Endothelial cell of umbilical vein (primary cell): ENCODE data around the gene LRRC28. TPM values are rescaled to one million over a fixed set of nuclear protein-coding genes. Genes with fewer than 3 reads are reported as not detected.

Source experiments
- BruUV-seq: library from RNA; stranded (reverse); fragments of 400-500 nt; replicated peaks from 2 replicates; lab custom pipeline; 2021; lab: Mats Ljungman, UMichigan
- CTCF ChIA-PET: fragments of 300-600, 350-600 bp; sonication (Branson Sonifier 250); formaldehyde crosslinking; loops from one replicate; lab custom pipeline; 2021; ENCODE audit warnings: antibody characterized with exemption, inconsistent platforms; lab: Charles Lee
- POLR2A ChIA-PET: fragments of 300-600, 350-600 bp; sonication (Branson Sonifier 250); formaldehyde crosslinking; loops from one replicate; lab custom pipeline; 2021; ENCODE audit warnings: antibody characterized with exemption, inconsistent platforms; lab: Charles Lee
- DNase-seq: peaks from one replicate; pipeline ENCODE4 v3.0.0-alpha.2; 2011; ENCODE audit warnings: low read depth, low spot score
- FAIRE-seq: peaks from 2 replicates; lab custom pipeline; 2011; peaks lifted over from hg19 to GRCh38; lab: Jason Lieb, UNC
- H2AFZ ChIP-seq: 2 replicates; pipeline ENCODE4 v1.6.0; 2012; ENCODE audit warnings: low read depth, low read length, control low read depth, inconsistent platforms
- H3K27ac ChIP-seq: 2 replicates; pipeline ENCODE4 v1.5.1; 2011; ENCODE audit warnings: low read depth, mild to moderate bottlenecking, control low read depth, low read length, moderate library complexity; ENCODE audit not compliant: insufficient read depth
- H3K27me3 ChIP-seq, 2 experiments: 2 replicates each; pipeline versions ENCODE4 v1.6.0 to v1.6.1; 2011; ENCODE audit warnings: low read length in 2 of 2, mixed read lengths in 1 of 2; ENCODE audit not compliant: control insufficient read depth in 2 of 2, insufficient read depth in 2 of 2
- H3K36me3 ChIP-seq, 2 experiments: 2 replicates in 1 of 2; 3 replicates in 1 of 2; pipeline ENCODE4 v1.5.1; 2011; ENCODE audit warnings: low read length in 2 of 2, mild to moderate bottlenecking in 1 of 2, moderate library complexity in 1 of 2; ENCODE audit not compliant: control insufficient read depth in 2 of 2, insufficient read depth in 2 of 2; ENCODE audit errors: extremely low read depth in 1 of 2
- H3K4me1 ChIP-seq: 3 replicates; pipeline ENCODE4 v1.5.1; 2011; ENCODE audit warnings: mild to moderate bottlenecking, low read length; ENCODE audit not compliant: control insufficient read depth, insufficient read depth; ENCODE audit errors: extremely low read depth
- H3K4me2 ChIP-seq: 2 replicates; pipeline ENCODE4 v1.6.1; 2011; ENCODE audit warnings: low read length, control low read depth, mixed read lengths; ENCODE audit not compliant: insufficient read depth
- H3K4me3 ChIP-seq, 3 experiments: fragments of 200-600 bp in 1 of 3; sonication (generic), shearing (Covaris generic) in 1 of 3; replicated peaks in 1 of 3; 2 replicates each; pipeline ENCODE4 v1.5.1; 2011 to 2016; ENCODE audit warnings: control low read depth in 3 of 3, low read length in 3 of 3, mild to moderate bottlenecking in 2 of 3, inconsistent platforms in 1 of 3, low read depth in 1 of 3, moderate library complexity in 1 of 3; ENCODE audit not compliant: insufficient read depth in 1 of 3
- H3K79me2 ChIP-seq: 2 replicates; pipeline ENCODE4 v1.6.0; 2012; ENCODE audit warnings: low read length, inconsistent platforms; ENCODE audit not compliant: control insufficient read depth, insufficient read depth
- H3K9ac ChIP-seq: replicated peaks from 2 replicates; pipeline ENCODE3; 2011; ENCODE audit warnings: low read length, control low read depth; ENCODE audit not compliant: insufficient read depth; ENCODE audit errors: extremely low read depth
- H3K9me1 ChIP-seq: replicated peaks from 3 replicates; pipeline ENCODE4 v1.6.0; 2011; ENCODE audit warnings: mild to moderate bottlenecking, low read length; ENCODE audit not compliant: control insufficient read depth, insufficient read depth; ENCODE audit errors: extremely low read depth
- H3K9me3 ChIP-seq: replicated peaks from 2 replicates; pipeline ENCODE4 v1.5.1; 2012; ENCODE audit warnings: low read length, inconsistent platforms; ENCODE audit not compliant: control insufficient read depth, insufficient read depth
- H4K20me1 ChIP-seq: replicated peaks from 2 replicates; pipeline ENCODE3; 2011; ENCODE audit warnings: mild to moderate bottlenecking, low read length; ENCODE audit not compliant: control insufficient read depth, insufficient read depth; ENCODE audit errors: extremely low read depth
- GATA2 ChIP-seq: IDR thresholded peaks from 2 replicates; pipeline ENCODE4 v1.7.0; 2011; ENCODE audit warnings: low read depth, mild to moderate bottlenecking, moderate library complexity, mixed read lengths, low read length; ENCODE audit not compliant: insufficient read length, insufficient read depth
- JUN ChIP-seq: IDR thresholded peaks from 2 replicates; pipeline ENCODE4 v1.6.1; 2011; ENCODE audit warnings: borderline replicate concordance, low read depth; ENCODE audit not compliant: insufficient read length, insufficient read depth
- MYC ChIP-seq: IDR thresholded peaks from one replicate; pipeline ENCODE4 v1.6.1; 2011; ENCODE audit warnings: mild to moderate bottlenecking, low read depth, low read length
- POLR2AphosphoS5 ChIP-seq: IDR thresholded peaks from 2 replicates; pipeline ENCODE4 v1.6.1; 2012; ENCODE audit warnings: low read depth, mild to moderate bottlenecking, control low read depth, low read length, moderate library complexity; ENCODE audit not compliant: insufficient read depth
- dilution Hi-C: fragments of 300-500 bp; cut with MboI; formaldehyde crosslinking; loops from one replicate; pipeline ENCODE4 v1.15.0; 2019; ENCODE audit warnings: low sequenced_read_pairs; ENCODE audit not compliant: extremely low pct_ligation_motif_present
- intact Hi-C: fragments of 100-400 bp; cut with micrococcal nuclease; formaldehyde crosslinking; loops from one replicate; pipeline ENCODE4 v1.10.0; 2022
- polyA plus RNA-seq, 4 experiments: library from polyadenylated mRNA; depleted of rRNA in 3 of 4; stranded (reverse) in 3 of 4; unstranded in 1 of 4; fragments of >200 nt; gene quantifications; 2 replicates each; pipeline versions ENCODE4 v1.2.1 to v1.2.3, GENCODE V29; 2011 to 2012; ENCODE audit warnings: missing spikeins in 1 of 4
- total RNA-seq: library from RNA; stranded (reverse); gene quantifications from 2 replicates; pipeline ENCODE4 v1.2.3, GENCODE V29; 2021
- TF ChIP-seq, protein P1 (sequence below): IDR thresholded peaks from 2 replicates; pipeline ENCODE4 v1.6.1; 2011; ENCODE audit not compliant: insufficient read depth, insufficient read length
- TF ChIP-seq, protein P2 (sequence below), 2 donors: IDR thresholded peaks; 1 replicate in 1 of 2; 2 replicates in 1 of 2; pipeline ENCODE4 v1.5.1; 2011; ENCODE audit warnings: low read length in 2 of 2, mild to moderate bottlenecking in 2 of 2, moderate library complexity in 2 of 2, control low read depth in 1 of 2, inconsistent platforms in 1 of 2, low read depth in 1 of 2; ENCODE audit not compliant: insufficient read depth in 1 of 2; ENCODE audit errors: extremely low read depth in 1 of 2

LRRC28 gene
- total and polyA plus RNA-seq, 2 donors (not counting 3 experiments of a cell fraction or from before 2014, with no cell fraction given), result 19.6 to 26.7 TPM

DNA sequence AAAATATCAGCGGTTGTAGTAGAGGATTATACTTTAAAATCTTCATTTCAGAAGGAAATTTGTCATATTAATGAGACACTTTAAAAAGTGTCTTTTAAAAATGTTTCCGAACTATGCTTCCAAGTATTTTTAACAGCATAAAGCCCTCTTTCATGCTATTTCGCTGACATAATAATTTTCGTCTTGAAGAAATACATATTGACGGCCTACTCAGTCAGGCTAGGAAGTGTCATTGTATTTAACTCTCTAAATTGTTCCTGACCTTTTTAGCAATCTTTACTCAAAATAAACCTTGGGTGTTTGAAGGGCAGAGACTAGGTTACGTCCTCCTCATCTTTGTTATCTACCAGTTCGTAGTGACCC lies 806 bp upstream of the LRRC28 start:
- BruUV-seq, result no TSS peak
- FAIRE-seq (no peak), DNase-seq (no peak)
- intact Hi-C loops, result loop anchor here (2.0 kb wide), 1 partner anchor 316 kb away; no protein-coding TSS in a partner anchor
- TF ChIP-seq, protein P1, sequence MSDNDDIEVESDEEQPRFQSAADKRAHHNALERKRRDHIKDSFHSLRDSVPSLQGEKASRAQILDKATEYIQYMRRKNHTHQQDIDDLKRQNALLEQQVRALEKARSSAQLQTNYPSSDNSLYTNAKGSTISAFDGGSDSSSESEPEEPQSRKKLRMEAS, result no peak
- no peak for TF ChIP-seq JUN
- TF ChIP-seq, protein P2, sequence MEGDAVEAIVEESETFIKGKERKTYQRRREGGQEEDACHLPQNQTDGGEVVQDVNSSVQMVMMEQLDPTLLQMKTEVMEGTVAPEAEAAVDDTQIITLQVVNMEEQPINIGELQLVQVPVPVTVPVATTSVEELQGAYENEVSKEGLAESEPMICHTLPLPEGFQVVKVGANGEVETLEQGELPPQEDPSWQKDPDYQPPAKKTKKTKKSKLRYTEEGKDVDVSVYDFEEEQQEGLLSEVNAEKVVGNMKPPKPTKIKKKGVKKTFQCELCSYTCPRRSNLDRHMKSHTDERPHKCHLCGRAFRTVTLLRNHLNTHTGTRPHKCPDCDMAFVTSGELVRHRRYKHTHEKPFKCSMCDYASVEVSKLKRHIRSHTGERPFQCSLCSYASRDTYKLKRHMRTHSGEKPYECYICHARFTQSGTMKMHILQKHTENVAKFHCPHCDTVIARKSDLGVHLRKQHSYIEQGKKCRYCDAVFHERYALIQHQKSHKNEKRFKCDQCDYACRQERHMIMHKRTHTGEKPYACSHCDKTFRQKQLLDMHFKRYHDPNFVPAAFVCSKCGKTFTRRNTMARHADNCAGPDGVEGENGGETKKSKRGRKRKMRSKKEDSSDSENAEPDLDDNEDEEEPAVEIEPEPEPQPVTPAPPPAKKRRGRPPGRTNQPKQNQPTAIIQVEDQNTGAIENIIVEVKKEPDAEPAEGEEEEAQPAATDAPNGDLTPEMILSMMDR (IDR thresholded peaks at IDR 0.05; ENCODE audit: extremely low read depth in 1 of 2, insufficient read depth in 1 of 2, low read depth in 1 of 2, low read length in 2 of 2), result no peak
- no peak for TF ChIP-seq POLR2AphosphoS5
- TF ChIP-seq GATA2, result no peak
- TF ChIP-seq MYC, result no peak
- Histone ChIP-seq H3K27ac (peak overlapping the region; percentile 89), H3K4me2 (peak overlapping the region; percentile 80), H4K20me1 (no peaks in the 10 kb centered on the region), H3K9ac (peak overlapping the region; percentile 97), H3K9me1 (no peaks in the 10 kb centered on the region), H3K27me3 (no peaks in the 10 kb centered on the region), H3K36me3 (no peaks in the 10 kb centered on the region), H2AFZ (peak overlapping the region; percentile 79), H3K9me3 (no peaks in the 10 kb centered on the region), H3K79me2 (peaks cover 27% of the 10 kb centered on the region), H3K4me1 (peaks cover 30% of the 10 kb centered on the region), H3K4me3 (peak overlapping the region; percentile 77 to 100 (median 77))
- ChIA-PET CTCF (interaction anchor here (1.9 to 3.0 kb wide), 3 partner anchors 22 to 454 kb away, joined by 4 to 16 read pairs (median 8); partner anchors contain the start of gene SYNM), POLR2A (no interaction called here)
- dilution Hi-C loops, result no loop called here
